ENCODE measurements around the gene NUP210.

The NUP210 gene

GRCh38 chr3:13300546-13301285, 119.4 kb downstream of the NUP210 start:
- no peak for TF ChIP-seq GATA3 (IDR thresholded peaks at IDR 0.05; ENCODE audit: low read depth, low read length)
- no peak for TF ChIP-seq GATA2 (IDR thresholded peaks at IDR 0.05; ENCODE audit: low read depth, low read length)

DNA sequence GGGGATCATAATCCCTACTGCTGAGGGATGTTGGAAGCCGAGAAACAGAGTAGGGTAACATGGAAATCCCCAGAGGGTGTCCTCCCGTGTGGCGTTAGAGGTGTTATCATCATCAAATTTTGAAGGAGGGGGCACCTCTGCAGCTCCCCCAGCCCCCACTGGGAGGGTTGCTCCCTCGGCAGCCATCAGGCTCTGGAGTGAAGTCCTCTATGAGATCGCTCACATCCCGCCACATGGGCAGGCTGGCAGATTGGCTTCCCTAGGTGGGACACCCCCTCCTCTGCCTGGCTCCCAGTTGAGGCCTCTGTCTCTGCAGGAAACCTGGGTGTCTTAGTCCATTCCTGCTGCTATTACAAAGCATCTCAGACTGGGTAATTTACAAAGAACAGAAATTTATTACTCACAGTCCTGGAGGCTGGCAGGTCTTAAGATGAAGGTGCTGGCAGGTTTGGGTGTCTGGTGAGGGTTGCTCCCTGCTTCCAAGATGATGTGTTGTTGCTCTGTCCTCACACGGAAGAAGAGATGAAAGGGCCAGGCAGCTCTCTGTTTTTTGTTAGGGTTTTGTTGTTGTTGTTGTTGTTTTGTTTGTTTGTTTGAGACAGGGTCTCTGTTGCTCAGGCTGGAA, 120.5 kb downstream of the NUP210 start:
- no peak for TF ChIP-seq GATA3 (IDR thresholded peaks at IDR 0.05; ENCODE audit: low read depth, low read length)
- TF ChIP-seq GATA2 (IDR thresholded peaks at IDR 0.05; ENCODE audit: low read depth, low read length), result no peak

DNA sequence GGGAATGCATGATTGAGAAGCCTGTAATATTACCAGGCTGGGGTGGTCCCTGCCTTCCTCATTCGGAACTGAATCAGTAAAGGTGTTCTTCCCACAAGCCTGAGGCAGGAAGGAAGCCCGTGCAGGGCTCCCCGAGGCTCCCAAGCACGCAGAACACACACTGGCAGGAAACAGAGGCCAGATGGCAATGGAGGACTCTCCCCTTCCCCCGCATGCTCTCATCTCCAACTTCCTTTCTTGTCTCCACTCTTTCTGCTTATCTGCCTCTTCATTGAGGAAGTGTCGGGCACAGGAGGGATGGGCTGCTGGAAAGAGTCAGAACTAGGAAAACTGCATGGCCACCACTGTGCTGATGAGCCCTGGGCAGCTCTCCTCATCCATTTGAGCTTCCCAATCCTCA, 123.5 kb downstream of the NUP210 start:
- TF ChIP-seq GATA2 (IDR thresholded peaks at IDR 0.05; ENCODE audit: low read depth, low read length), result no peak
- TF ChIP-seq GATA3 (IDR thresholded peaks at IDR 0.05; ENCODE audit: low read depth, low read length), result no peak

GRCh38 chr3:13294442-13295351, 125.4 kb downstream of the NUP210 start:
- TF ChIP-seq GATA3 (IDR thresholded peaks at IDR 0.05; ENCODE audit: low read depth, low read length) (no peak), GATA2 (IDR thresholded peaks at IDR 0.05; ENCODE audit: low read depth, low read length) (no peak)

GRCh38 chr3:13292375-13292774, 127.7 kb downstream of the NUP210 start:
- no peak for TF ChIP-seq GATA3 (IDR thresholded peaks at IDR 0.05; ENCODE audit: low read depth, low read length)
- no peak for TF ChIP-seq GATA2 (IDR thresholded peaks at IDR 0.05; ENCODE audit: low read depth, low read length)

DNA sequence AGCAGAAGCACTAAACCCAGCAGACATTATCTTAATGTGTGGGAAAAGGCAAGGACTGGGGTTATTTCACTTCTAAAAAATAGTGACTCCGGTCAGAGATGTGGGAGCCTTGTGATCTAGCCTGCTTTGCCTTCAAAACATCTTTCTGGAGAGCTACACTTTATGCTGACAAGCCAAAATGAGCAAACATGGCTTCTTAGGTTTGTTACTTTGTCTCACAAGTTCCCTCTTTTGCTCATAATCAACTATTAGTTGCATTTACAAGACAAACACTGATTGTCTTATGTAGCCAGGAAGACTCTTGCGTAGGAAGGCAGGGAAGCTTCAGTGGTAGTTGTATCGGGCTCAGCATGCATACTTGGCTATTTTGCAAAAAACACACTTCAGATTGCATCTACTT, 129.2 kb downstream of the NUP210 start:
- TF ChIP-seq GATA2 (IDR thresholded peaks at IDR 0.05; ENCODE audit: low read depth, low read length), result no peak
- TF ChIP-seq GATA3 (IDR thresholded peaks at IDR 0.05; ENCODE audit: low read depth, low read length), result no peak

GRCh38 chr3:13289771-13290285, 130.3 kb downstream of the NUP210 start:
- TF ChIP-seq GATA2 (IDR thresholded peaks at IDR 0.05; ENCODE audit: low read depth, low read length) (no peak), GATA3 (IDR thresholded peaks at IDR 0.05; ENCODE audit: low read depth, low read length) (no peak)

DNA sequence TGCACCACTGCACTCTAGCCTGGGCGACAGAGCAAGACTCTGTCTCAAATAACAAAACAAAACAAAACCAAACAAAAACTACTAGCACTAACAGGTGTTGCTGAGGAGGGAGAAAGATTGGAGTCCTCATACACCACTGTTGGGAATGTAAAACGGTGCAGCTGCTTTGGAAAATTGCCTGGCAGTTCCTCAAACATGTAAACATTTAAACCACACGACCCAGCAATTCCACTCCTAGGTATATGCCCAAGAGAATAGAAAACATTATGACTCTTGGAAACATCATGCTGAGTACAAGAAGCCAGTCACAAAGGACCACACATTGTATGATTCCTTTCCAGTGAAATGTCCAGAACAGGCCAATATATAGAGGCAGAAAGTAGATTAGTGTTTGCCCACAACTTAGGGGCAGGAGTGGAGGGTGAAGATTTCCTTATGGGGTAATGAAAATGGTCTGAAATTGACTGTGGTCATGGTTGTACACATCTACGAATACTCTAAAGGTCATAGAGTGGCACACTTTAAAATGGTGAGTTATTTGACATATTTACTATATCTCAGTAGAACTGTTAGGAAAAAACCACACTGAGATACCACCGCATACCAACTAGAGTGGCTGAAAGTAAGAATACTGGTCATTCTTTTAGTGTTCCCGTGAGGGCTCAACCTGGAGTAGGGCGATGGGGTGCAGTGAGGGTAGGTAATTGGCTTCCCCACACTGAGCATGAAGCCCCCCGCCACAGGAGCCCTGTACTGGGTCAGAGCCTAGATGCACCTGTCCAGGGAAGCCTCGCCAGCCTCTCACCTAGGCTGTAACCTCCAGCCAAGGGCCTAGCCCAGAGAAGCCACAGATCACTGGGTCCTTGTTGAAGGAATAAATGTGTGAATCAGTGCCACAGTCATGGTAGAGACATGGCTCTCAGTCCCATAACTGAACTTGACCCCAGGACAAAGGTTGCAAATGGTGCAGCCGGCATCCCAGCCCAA, 131.1 kb downstream of the NUP210 start:
- TF ChIP-seq GATA3 (IDR thresholded peaks at IDR 0.05; ENCODE audit: low read depth, low read length) (no peak), GATA2 (IDR thresholded peaks at IDR 0.05; ENCODE audit: low read depth, low read length) (no peak)

DNA sequence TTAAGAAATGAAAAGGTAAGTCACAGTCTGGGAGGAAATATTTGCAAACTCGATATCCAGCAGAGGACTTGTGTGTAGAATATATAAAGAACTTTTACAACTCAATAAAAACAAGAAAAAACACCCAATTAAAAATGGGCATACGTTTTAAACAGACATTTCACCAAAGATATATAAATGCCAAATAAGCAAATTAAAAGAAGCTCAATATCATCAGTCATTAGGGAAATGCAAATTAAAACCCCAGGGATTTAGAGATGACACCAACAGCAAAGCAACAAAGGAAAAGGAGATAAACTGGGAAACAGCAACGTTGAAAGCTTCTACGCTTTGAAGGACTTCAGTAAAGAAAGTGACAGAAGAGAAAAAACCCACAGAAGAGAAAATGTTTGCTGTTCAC, 132.3 kb downstream of the NUP210 start:
- TF ChIP-seq GATA3 (IDR thresholded peaks at IDR 0.05; ENCODE audit: low read depth, low read length) (no peak), GATA2 (IDR thresholded peaks at IDR 0.05; ENCODE audit: low read depth, low read length) (no peak)

DNA sequence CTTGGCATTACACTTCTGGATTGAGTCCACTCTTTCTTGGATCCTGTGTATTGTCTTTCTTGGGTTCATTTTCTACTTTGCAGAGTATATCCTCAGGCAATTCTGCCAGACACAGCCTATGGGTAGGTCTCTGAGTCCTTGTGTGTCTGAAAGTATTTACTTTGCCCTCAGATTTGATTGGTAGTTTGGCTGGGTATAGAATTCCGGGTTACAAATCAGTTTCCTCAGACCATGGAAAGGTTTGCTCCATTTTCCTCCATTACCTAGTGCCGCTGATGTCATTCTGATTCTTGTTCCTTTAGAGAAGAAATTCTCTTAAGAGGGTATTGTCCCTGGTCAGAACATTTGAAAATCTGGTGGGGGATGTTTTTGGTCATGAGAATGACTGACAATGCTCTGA, 133.2 kb downstream of the NUP210 start:
- no peak for TF ChIP-seq GATA3 (IDR thresholded peaks at IDR 0.05; ENCODE audit: low read depth, low read length)
- no peak for TF ChIP-seq GATA2 (IDR thresholded peaks at IDR 0.05; ENCODE audit: low read depth, low read length)

DNA sequence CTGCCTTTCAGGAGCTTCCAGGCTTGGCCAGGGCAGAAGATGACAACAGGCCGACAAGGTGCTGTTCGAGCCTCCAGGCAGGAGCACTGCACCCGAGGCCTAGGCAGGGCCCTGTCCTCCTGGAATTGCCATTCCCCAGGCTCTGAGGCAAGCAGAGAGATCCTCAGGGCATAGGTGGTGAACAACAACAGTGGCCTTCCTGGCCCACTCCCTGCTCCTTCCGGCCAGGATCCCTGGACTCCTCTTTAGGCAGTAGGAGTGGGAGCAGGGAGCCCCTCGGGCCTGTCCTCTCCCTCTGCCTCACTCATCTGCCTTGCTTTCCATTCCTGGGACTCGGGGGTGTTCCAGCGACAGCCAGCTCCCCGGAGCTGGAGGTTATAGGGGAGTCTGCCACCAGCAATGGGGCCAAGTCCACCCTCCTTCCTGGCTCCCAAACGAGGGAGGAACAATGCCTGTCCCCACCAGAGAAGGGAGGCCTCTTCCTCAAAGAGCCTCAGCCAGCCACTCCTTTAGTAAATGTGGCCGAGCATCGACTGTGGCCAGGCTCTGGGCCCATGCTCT, 135.0 kb downstream of the NUP210 start:
- TF ChIP-seq GATA3 (IDR thresholded peaks at IDR 0.05; ENCODE audit: low read depth, low read length), result no peak
- no peak for TF ChIP-seq GATA2 (IDR thresholded peaks at IDR 0.05; ENCODE audit: low read depth, low read length)

DNA sequence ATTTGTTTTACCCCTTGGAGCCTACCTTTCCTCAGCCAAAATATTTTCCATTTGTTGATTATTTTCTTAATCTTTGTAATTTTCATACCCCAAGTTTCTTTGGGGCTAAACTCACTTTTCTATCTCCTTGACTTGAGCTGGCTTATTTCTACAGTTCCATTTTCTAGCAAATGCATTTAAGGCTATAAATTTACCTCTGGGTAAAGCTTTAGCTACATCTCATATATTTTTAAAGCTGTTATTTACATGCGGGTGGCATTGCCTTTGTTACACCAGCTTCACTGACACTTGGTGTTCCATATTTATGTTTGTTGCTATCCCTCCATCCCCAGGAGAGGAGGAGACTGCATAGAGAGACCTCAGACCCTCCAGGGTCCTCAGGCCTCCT, 136.3 kb downstream of the NUP210 start:
- no peak for TF ChIP-seq GATA3 (IDR thresholded peaks at IDR 0.05; ENCODE audit: low read depth, low read length)
- TF ChIP-seq GATA2 (IDR thresholded peaks at IDR 0.05; ENCODE audit: low read depth, low read length), result no peak
